HEK293 (cell line): ENCODE data around the gene BDNF.

Experiments used
- CTCF ChIA-PET: fragments of 350-600 bp; formaldehyde crosslinking; extraction: SDS; loops from one replicate; lab custom pipeline; 2021; ENCODE audit warnings: antibody characterized with exemption; lab: Yijun Ruan, JAX
- POLR2A ChIA-PET: fragments of 300-600 bp; formaldehyde crosslinking; extraction: SDS; loops from one replicate; lab custom pipeline; 2020; ENCODE audit warnings: antibody characterized with exemption, inconsistent platforms; lab: Yijun Ruan, JAX
- H3K27ac ChIP-seq: fragments of 200-500 bp; sonication (Bioruptor generic); 2 replicates; pipeline ENCODE4 v1.5.1; 2014; ENCODE audit warnings: low read depth, low read length, control low read depth, inconsistent platforms; ENCODE audit errors: extremely low read depth
- H3K36me3 ChIP-seq, 2 experiments: fragments of 200-500 bp in 1 of 2; sonication (Bioruptor generic) in 1 of 2; 1 replicate in 1 of 2; 2 replicates in 1 of 2; pipeline ENCODE4 v1.5.1; 2014 to 2017; ENCODE audit warnings: inconsistent platforms in 2 of 2, low read length in 2 of 2; ENCODE audit not compliant: control insufficient read depth in 2 of 2, insufficient read depth in 1 of 2
- H3K4me1 ChIP-seq: fragments of 200-500 bp; sonication (Bioruptor generic); 2 replicates; pipeline ENCODE4 v1.5.1; 2014; ENCODE audit warnings: mild to moderate bottlenecking, low read length, inconsistent platforms; ENCODE audit not compliant: control insufficient read depth, insufficient read depth
- H3K4me3 ChIP-seq: 2 replicates; pipeline ENCODE4 v1.5.1; 2011; ENCODE audit warnings: low read depth, mild to moderate bottlenecking, control low read depth, low read length, moderate library complexity
- H3K9me3 ChIP-seq: fragments of 200-500 bp; sonication (Bioruptor generic); 2 replicates; pipeline ENCODE4 v1.5.1; 2014; ENCODE audit warnings: low read depth, low read length, inconsistent platforms; ENCODE audit not compliant: control insufficient read depth, insufficient read depth
- GLI2 ChIP-seq: fragments of 450-650 bp; formaldehyde crosslinking; IDR thresholded peaks from 2 replicates; pipeline ENCODE4; 2017; ENCODE audit warnings: missing biosample characterization, missing genetic modification characterization, low read depth, borderline replicate concordance
- HOXC10 ChIP-seq: sonication (generic); formaldehyde crosslinking; IDR thresholded peaks from 2 replicates; pipeline ENCODE4 v1.8.1; 2023; ENCODE audit warnings: mild to moderate bottlenecking, missing genetic modification reagents
- KLF1 ChIP-seq: fragments of 450-650 bp; formaldehyde crosslinking; IDR thresholded peaks from 2 replicates; pipeline ENCODE4 v1.5.1; 2016; ENCODE audit warnings: missing biosample characterization, missing genetic modification characterization
- MYNN ChIP-seq: fragments of 450-650 bp; formaldehyde crosslinking; IDR thresholded peaks from 2 replicates; pipeline ENCODE4 v1.5.1; 2016; ENCODE audit warnings: missing biosample characterization, missing genetic modification characterization, borderline replicate concordance
- RBAK ChIP-seq: fragments of 450-650 bp; formaldehyde crosslinking; IDR thresholded peaks from 2 replicates; pipeline ENCODE4 v1.5.1; 2016; ENCODE audit warnings: missing biosample characterization, missing genetic modification characterization
- SP3 ChIP-seq: fragments of 450-650 bp; formaldehyde crosslinking; IDR thresholded peaks from 2 replicates; pipeline ENCODE4 v1.5.1; 2016; ENCODE audit warnings: missing biosample characterization, missing genetic modification characterization
- ZNF112 ChIP-seq: fragments of 450-650 bp; formaldehyde crosslinking; IDR thresholded peaks from 2 replicates; pipeline ENCODE4 v1.5.0; 2017; ENCODE audit warnings: missing biosample characterization, missing genetic modification characterization
- ZNF155 ChIP-seq: fragments of 450-650 bp; formaldehyde crosslinking; IDR thresholded peaks from 2 replicates; pipeline ENCODE4 v1.5.1; 2016; ENCODE audit warnings: missing biosample characterization, missing genetic modification characterization
- ZNF2 ChIP-seq: fragments of 450-650 bp; formaldehyde crosslinking; IDR thresholded peaks from 2 replicates; pipeline ENCODE4 v1.5.1; 2016; ENCODE audit warnings: missing biosample characterization, missing genetic modification characterization
- ZNF423 ChIP-seq: fragments of 450-650 bp; formaldehyde crosslinking; IDR thresholded peaks from 2 replicates; pipeline ENCODE4 v1.5.1; 2016; ENCODE audit warnings: missing biosample characterization, missing genetic modification characterization
- ZNF521 ChIP-seq: fragments of 450-650 bp; formaldehyde crosslinking; IDR thresholded peaks from 2 replicates; pipeline ENCODE4 v1.5.1; 2017; ENCODE audit warnings: missing biosample characterization, mild to moderate bottlenecking, missing genetic modification characterization
- ZNF600 ChIP-seq: fragments of 450-650 bp; formaldehyde crosslinking; IDR thresholded peaks from 2 replicates; pipeline ENCODE4 v1.5.1; 2016; ENCODE audit warnings: missing biosample characterization, missing genetic modification characterization
- ZNF658 ChIP-seq: fragments of 450-650 bp; formaldehyde crosslinking; IDR thresholded peaks from 2 replicates; pipeline ENCODE4; 2016; ENCODE audit warnings: missing biosample characterization, missing genetic modification characterization
- ZNF660 ChIP-seq: fragments of 450-650 bp; IDR thresholded peaks from 2 replicates; pipeline ENCODE4 v1.5.1; 2018; ENCODE audit warnings: missing biosample characterization, mild to moderate bottlenecking, missing genetic modification characterization
- TF ChIP-seq, protein P1 (sequence below): fragments of 450-650 bp; formaldehyde crosslinking; IDR thresholded peaks from 2 replicates; pipeline ENCODE4 v1.5.1; 2017; ENCODE audit warnings: missing biosample characterization, missing genetic modification characterization
- TF ChIP-seq, protein P2 (sequence below): fragments of 450-650 bp; formaldehyde crosslinking; IDR thresholded peaks from 2 replicates; pipeline ENCODE4; 2016; ENCODE audit warnings: missing biosample characterization, missing genetic modification characterization
- TF ChIP-seq, protein P3 (sequence below): fragments of 450-650 bp; formaldehyde crosslinking; IDR thresholded peaks from 2 replicates; pipeline ENCODE4 v1.5.1; 2016; ENCODE audit warnings: missing biosample characterization, missing genetic modification characterization
- TF ChIP-seq, protein P4 (sequence below): fragments of 450-650 bp; formaldehyde crosslinking; IDR thresholded peaks from 2 replicates; pipeline ENCODE4 v1.5.1; 2016; ENCODE audit warnings: missing biosample characterization, missing genetic modification characterization
- TF ChIP-seq, protein P5 (sequence below): fragments of 450-650 bp; formaldehyde crosslinking; IDR thresholded peaks from 2 replicates; pipeline ENCODE4 v1.5.1; 2016; ENCODE audit warnings: missing biosample characterization, missing genetic modification characterization, borderline replicate concordance
- TF ChIP-seq, protein P6 (sequence below): fragments of 450-650 bp; formaldehyde crosslinking; IDR thresholded peaks from 2 replicates; pipeline ENCODE4 v1.5.1; 2016; ENCODE audit warnings: missing biosample characterization, missing genetic modification characterization

BDNF gene

DNA sequence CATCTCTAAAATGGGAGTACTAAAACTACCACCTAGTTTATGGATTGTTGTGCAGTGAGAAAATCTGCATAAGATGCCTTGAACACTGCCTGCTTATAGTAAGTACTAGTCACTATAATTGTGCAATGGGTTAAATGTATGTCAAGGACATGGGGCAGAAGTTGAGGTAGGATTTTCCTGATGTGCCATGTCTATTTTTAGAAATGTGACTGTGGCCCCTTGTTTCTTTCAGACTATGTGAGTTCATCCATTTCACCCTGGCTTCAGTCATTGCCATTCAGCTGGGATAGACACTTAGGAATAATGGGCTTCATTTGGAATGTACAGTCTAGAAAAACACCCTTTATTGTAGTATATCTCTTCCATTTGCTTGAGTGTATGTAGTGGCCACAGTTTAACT is 51.4 kb downstream of the BDNF start:
- no peaks in the 10 kb centered on the region for H3K4me1 ChIP-seq
- TF ChIP-seq GLI2 (tag by site-specific recombination) (no peak), MYNN (tag by site-specific recombination) (no peak), RBAK (tag by site-specific recombination) (no peak), ZNF2 (tag by site-specific recombination) (no peak), ZNF658 (tag by site-specific recombination) (no peak), ZNF112 (no peak), ZNF155 (tag by site-specific recombination) (no peak), ZNF660 (tag by site-specific recombination) (no peak), SP3 (tag by site-specific recombination) (no peak), ZNF521 (tag by site-specific recombination) (no peak), ZNF600 (tag by site-specific recombination) (no peak), HOXC10 (no peak), ZNF423 (no peak), KLF1 (tag by site-specific recombination) (no peak)
- TF ChIP-seq, protein P1, sequence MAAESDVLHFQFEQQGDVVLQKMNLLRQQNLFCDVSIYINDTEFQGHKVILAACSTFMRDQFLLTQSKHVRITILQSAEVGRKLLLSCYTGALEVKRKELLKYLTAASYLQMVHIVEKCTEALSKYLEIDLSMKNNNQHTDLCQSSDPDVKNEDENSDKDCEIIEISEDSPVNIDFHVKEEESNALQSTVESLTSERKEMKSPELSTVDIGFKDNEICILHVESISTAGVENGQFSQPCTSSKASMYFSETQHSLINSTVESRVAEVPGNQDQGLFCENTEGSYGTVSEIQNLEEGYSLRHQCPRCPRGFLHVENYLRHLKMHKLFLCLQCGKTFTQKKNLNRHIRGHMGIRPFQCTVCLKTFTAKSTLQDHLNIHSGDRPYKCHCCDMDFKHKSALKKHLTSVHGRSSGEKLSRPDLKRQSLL (tag by site-specific recombination): no peak
- TF ChIP-seq, protein P2, sequence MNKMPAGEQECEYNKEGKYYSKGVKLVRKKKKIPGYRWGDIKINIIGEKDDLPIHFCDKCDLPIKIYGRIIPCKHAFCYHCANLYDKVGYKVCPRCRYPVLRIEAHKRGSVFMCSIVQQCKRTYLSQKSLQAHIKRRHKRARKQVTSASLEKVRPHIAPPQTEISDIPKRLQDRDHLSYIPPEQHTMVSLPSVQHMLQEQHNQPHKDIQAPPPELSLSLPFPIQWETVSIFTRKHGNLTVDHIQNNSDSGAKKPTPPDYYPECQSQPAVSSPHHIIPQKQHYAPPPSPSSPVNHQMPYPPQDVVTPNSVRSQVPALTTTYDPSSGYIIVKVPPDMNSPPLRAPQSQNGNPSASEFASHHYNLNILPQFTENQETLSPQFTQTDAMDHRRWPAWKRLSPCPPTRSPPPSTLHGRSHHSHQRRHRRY (tag by site-specific recombination): no peak
- TF ChIP-seq, protein P3, sequence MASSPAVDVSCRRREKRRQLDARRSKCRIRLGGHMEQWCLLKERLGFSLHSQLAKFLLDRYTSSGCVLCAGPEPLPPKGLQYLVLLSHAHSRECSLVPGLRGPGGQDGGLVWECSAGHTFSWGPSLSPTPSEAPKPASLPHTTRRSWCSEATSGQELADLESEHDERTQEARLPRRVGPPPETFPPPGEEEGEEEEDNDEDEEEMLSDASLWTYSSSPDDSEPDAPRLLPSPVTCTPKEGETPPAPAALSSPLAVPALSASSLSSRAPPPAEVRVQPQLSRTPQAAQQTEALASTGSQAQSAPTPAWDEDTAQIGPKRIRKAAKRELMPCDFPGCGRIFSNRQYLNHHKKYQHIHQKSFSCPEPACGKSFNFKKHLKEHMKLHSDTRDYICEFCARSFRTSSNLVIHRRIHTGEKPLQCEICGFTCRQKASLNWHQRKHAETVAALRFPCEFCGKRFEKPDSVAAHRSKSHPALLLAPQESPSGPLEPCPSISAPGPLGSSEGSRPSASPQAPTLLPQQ: no peak
- TF ChIP-seq, protein P4, sequence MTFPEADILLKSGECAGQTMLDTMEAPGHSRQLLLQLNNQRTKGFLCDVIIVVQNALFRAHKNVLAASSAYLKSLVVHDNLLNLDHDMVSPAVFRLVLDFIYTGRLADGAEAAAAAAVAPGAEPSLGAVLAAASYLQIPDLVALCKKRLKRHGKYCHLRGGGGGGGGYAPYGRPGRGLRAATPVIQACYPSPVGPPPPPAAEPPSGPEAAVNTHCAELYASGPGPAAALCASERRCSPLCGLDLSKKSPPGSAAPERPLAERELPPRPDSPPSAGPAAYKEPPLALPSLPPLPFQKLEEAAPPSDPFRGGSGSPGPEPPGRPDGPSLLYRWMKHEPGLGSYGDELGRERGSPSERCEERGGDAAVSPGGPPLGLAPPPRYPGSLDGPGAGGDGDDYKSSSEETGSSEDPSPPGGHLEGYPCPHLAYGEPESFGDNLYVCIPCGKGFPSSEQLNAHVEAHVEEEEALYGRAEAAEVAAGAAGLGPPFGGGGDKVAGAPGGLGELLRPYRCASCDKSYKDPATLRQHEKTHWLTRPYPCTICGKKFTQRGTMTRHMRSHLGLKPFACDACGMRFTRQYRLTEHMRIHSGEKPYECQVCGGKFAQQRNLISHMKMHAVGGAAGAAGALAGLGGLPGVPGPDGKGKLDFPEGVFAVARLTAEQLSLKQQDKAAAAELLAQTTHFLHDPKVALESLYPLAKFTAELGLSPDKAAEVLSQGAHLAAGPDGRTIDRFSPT: no peak
- TF ChIP-seq, protein P5, sequence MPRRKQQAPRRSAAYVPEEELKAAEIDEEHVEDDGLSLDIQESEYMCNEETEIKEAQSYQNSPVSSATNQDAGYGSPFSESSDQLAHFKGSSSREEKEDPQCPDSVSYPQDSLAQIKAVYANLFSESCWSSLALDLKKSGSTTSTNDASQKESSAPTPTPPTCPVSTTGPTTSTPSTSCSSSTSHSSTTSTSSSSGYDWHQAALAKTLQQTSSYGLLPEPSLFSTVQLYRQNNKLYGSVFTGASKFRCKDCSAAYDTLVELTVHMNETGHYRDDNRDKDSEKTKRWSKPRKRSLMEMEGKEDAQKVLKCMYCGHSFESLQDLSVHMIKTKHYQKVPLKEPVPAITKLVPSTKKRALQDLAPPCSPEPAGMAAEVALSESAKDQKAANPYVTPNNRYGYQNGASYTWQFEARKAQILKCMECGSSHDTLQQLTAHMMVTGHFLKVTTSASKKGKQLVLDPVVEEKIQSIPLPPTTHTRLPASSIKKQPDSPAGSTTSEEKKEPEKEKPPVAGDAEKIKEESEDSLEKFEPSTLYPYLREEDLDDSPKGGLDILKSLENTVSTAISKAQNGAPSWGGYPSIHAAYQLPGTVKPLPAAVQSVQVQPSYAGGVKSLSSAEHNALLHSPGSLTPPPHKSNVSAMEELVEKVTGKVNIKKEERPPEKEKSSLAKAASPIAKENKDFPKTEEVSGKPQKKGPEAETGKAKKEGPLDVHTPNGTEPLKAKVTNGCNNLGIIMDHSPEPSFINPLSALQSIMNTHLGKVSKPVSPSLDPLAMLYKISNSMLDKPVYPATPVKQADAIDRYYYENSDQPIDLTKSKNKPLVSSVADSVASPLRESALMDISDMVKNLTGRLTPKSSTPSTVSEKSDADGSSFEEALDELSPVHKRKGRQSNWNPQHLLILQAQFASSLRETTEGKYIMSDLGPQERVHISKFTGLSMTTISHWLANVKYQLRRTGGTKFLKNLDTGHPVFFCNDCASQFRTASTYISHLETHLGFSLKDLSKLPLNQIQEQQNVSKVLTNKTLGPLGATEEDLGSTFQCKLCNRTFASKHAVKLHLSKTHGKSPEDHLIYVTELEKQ (tag by site-specific recombination): no peak
- TF ChIP-seq, protein P6, sequence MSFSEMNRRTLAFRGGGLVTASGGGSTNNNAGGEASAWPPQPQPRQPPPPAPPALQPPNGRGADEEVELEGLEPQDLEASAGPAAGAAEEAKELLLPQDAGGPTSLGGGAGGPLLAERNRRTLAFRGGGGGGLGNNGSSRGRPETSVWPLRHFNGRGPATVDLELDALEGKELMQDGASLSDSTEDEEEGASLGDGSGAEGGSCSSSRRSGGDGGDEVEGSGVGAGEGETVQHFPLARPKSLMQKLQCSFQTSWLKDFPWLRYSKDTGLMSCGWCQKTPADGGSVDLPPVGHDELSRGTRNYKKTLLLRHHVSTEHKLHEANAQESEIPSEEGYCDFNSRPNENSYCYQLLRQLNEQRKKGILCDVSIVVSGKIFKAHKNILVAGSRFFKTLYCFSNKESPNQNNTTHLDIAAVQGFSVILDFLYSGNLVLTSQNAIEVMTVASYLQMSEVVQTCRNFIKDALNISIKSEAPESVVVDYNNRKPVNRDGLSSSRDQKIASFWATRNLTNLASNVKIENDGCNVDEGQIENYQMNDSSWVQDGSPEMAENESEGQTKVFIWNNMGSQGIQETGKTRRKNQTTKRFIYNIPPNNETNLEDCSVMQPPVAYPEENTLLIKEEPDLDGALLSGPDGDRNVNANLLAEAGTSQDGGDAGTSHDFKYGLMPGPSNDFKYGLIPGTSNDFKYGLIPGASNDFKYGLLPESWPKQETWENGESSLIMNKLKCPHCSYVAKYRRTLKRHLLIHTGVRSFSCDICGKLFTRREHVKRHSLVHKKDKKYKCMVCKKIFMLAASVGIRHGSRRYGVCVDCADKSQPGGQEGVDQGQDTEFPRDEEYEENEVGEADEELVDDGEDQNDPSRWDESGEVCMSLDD: no peak
- no peaks in the 10 kb centered on the region for H3K36me3 ChIP-seq
- POLR2A ChIA-PET: no interaction called here
- no peaks in the 10 kb centered on the region for H3K9me3 ChIP-seq
- CTCF ChIA-PET: no interaction called here
- H3K27ac ChIP-seq: no peak overlapping the region
- no peak overlapping the region for H3K4me3 ChIP-seq
